ENCODE data around the gene MACF1.
"Not testable (repeated sequence)": the region's sequence is repeated elsewhere in the genome, so short reads cannot be mapped to it uniquely, and the experiment has no call there.

Gene MACF1

DNA sequence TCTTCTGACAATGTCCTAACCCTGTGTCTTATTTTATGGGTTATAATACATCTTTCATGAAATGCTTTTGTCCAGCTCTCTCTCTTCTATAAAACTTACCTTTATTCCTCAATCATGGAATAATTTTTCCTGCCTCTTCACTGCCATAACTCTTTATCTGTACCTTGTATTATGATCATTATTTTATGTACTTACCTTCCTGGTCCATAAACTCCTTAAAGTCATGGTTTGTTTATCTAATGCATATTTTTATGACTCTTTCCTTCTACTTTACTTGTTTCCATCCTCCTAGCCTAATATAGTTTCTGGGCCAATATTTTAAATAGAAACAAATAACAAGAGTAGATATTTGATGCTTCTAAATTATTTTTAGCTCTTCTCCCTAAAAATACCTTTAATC is 221.1 kb downstream of the MACF1 start:
- DNase-seq = no peak

- no peak for DNase-seq
Observed at GRCh38 chr1:39426346-39426745, 221.9 kb downstream of the MACF1 start.

DNA sequence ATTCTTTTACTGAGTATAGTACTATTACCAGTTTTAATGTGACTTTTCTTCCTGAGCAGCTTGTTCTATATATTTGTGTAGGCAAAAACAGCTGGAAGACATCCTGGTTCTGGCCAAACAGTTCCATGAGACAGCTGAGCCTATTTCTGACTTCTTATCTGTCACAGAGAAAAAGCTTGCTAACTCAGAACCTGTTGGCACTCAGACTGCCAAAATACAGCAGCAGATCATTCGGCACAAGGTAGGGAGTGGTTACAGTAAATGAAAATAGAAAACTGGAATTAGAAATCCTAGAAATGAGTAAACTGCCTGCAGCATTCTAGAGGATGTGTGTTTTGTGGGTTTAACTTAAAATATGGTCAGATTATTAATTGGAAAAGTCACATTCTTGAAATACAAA is 222.9 kb downstream of the MACF1 start:
- no peak for DNase-seq

GRCh38 chr1:39427912-39428311 is 223.4 kb downstream of the MACF1 start:
- DNase-seq = no peak

- no peak for DNase-seq
Observed at GRCh38 chr1:39431927-39432326, 227.4 kb downstream of the MACF1 start.

DNA sequence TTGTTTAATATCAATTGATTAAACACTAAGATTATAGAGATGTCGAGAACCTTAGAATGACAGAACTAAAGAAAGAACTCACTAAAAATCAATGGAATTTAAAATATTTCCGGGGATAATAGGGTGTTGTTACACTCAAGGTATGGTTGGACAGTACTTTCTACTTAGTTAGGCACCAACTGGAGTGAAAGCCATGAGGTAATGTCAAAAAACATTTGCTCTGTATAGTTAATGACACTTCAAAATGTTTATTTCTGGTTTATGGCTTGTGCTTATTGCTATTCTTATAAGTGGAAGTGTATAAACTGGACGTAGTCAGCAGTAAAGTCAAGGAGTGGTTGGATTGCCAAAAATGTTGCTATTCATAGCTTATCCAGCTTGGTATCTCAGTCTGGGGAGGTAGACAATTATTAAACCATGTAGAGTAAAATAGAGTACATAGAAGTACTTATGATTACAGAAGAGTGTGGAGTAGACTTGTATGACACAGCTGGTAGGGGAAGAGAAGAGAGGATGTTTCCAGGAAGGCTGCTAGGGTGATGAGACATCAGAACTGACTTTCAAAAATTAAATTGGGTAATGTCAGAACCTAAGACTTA is 230.4 kb downstream of the MACF1 start:
- DNase-seq = no peak

GRCh38 chr1:39435597-39435996 is 231.1 kb downstream of the MACF1 start:
- DNase-seq = no peak

- no peak for DNase-seq
Observed at GRCh38 chr1:39436842-39437241, 232.3 kb downstream of the MACF1 start.

- DNase-seq = no peak
Observed at GRCh38 chr1:39438042-39438441, 233.5 kb downstream of the MACF1 start.

- DNase-seq = no peak
Observed at GRCh38 chr1:39440856-39441255, 236.4 kb downstream of the MACF1 start.

DNA sequence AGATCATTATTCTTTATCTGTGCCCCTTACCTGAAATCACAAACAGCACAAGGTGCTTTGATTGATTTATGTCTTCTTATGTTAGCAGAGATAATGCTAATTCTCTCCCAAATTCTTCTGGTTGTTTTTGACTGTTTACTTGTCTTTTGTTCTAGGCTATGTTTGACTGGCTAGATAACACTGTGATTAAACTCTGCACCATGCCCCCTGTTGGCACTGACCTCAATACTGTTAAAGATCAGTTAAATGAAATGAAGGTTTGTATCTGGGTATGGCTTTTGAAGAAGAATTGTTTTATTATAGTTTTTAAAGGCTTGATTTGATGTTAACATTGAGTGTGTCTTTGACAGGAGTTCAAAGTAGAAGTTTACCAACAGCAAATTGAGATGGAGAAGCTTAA is 237.3 kb downstream of the MACF1 start:
- no peak for DNase-seq

- DNase-seq = no peak
Observed at GRCh38 chr1:39445573-39445972, 241.1 kb downstream of the MACF1 start.

DNA sequence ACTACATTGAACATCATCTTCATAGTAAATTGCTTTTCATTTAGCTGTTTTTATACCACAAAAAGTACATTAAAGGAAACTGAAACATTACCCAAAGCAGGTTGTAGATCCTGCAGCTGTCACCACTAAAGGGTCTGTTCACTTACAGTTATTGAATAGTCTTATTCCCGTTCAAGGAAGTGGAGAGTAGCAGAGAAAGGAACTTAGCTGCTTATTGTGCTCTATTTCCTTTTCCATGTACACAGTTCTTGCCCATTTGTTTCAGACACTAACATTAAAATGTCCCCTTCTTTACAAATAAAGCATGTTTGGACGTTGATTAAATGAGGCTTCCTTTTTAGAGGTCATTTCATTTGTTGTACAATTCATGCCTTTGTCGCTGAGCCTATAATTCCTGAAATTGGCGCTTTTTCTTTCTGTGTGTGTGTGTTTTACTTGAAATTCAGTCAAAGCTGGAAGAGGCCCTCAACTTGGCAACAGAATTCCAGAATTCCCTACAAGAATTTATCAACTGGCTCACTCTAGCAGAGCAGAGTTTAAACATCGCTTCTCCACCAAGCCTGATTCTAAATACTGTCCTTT is 242.6 kb downstream of the MACF1 start:
- DNase-seq = no peak

DNA sequence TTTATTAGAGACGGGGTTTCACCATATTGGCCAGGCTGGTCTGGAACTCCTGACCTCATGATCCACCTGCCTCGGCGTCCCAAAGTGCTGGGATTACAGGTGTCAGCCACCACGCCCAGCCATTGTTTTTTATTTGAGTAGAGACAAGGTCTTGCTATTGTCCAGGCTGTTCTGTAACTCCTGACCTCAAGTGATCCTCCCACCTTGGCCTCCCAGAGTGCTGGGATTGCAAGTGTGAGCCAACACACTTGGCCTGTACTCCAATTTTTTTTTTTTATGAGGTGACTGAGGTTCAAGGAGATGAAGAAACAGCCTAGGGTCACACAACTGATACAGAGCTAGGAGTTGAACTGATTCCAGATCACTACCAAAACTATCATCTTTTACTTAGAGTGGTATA is 245.5 kb downstream of the MACF1 start:
- DNase-seq = not testable (repeated sequence)

GRCh38 chr1:39450956-39451606 is 246.6 kb downstream of the MACF1 start:
- DNase-seq = no peak

GRCh38 chr1:39452081-39452480 is 247.6 kb downstream of the MACF1 start:
- no peak for DNase-seq

GRCh38 chr1:39452540-39452939 is 248.0 kb downstream of the MACF1 start:
- no peak for DNase-seq

DNA sequence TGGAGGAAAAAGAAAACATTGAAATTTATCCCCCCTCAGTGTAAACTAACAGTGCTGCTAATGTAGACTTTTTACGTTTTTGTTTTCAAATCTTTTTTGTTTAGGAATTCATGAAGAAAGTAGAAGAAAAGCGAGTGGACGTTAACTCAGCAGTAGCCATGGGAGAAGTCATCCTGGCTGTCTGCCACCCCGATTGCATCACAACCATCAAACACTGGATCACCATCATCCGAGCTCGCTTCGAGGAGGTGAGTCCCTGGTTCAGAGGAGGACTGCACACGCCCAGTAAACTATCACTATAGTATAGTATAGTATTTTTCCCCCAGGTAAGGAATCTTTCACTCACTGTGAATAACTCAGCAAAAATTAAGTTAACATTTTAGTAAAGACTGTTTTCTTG is 249.1 kb downstream of the MACF1 start:
- DNase-seq = no peak

DNA sequence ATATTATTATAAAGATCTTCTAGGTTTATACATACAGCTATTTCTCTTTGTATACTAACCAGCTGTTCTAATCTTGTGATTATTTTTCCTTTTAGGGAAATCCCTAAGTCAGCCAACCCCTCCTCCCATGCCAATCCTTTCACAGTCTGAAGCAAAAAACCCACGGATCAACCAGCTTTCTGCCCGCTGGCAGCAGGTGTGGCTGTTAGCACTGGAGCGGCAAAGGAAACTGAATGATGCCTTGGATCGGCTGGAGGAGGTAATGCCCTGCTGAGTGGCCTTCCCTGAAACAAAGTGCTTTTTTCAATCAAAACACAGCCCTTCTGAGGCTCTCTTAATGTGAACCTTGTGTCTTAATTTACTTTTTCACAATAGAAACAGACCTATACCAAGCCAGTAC is 254.5 kb downstream of the MACF1 start:
- no peak for DNase-seq

DNA sequence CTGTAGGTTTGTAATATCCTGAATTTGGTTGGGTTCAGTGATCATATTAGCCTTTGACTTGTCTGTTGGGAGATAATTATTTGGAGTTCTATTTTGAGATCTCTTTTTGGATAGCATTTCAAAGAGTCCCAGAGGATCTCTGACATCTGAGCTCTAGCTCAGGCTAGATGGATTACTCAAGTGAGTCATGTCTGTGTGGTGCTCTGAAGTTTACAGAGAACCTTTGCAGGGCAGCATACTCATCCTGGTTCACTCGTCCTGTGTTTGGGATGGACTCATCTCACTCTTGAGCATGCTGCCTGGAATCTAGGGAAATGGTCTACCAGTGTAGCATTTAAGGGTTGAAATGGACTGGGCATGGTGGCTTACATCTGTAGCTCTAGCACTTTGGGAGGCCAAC is 257.6 kb downstream of the MACF1 start:
- no peak for DNase-seq

GRCh38 chr1:39466413-39467107 is 262.1 kb downstream of the MACF1 start:
- DNase-seq = no peak

DNA sequence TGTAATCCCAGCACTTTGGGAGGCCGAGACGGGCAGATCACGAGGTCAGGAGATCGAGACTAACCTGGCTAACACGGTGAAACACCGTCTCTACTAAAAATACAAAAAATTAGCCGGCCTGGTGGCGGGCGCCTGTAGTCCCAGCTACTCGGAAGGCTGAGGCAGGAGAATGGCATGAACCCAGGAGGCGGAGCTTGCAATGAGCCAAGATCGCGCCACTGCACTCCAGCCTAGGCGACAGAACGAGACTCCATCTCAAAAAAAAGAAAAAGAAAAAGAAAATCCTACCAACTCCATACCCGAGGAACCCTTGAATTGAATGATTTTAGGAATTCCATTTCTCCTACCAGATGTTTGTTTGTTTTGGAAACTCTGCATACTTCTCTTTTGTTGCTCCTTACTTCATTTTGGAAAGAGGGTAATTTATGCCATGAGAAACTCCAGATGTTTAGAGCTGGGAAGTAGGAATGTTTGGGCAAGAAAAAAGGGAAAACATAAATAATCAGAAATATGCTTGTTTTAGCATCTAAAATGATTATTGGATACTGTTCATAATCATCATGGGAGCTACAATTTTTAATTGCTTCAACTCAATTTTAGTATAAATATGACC is 262.7 kb downstream of the MACF1 start:
- DNase-seq = not testable (repeated sequence)

GRCh38 chr1:39469150-39469549 is 264.7 kb downstream of the MACF1 start:
- no peak for DNase-seq

GRCh38 chr1:39470040-39470439 is 265.5 kb downstream of the MACF1 start:
- DNase-seq = no peak

Data from central memory CD4-positive, alpha-beta T cell (primary cell).